ENCODE data around the gene NAA10.

GRCh38 chrX:153970357-153971123, 35.7 kb upstream of the NAA10 start:
- TF ChIP-seq POLR2A (IDR thresholded peaks at IDR 0.05), result no peak
- TF ChIP-seq, protein P1, sequence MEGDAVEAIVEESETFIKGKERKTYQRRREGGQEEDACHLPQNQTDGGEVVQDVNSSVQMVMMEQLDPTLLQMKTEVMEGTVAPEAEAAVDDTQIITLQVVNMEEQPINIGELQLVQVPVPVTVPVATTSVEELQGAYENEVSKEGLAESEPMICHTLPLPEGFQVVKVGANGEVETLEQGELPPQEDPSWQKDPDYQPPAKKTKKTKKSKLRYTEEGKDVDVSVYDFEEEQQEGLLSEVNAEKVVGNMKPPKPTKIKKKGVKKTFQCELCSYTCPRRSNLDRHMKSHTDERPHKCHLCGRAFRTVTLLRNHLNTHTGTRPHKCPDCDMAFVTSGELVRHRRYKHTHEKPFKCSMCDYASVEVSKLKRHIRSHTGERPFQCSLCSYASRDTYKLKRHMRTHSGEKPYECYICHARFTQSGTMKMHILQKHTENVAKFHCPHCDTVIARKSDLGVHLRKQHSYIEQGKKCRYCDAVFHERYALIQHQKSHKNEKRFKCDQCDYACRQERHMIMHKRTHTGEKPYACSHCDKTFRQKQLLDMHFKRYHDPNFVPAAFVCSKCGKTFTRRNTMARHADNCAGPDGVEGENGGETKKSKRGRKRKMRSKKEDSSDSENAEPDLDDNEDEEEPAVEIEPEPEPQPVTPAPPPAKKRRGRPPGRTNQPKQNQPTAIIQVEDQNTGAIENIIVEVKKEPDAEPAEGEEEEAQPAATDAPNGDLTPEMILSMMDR (IDR thresholded peaks at IDR 0.05), result no peak

Measured in heart left ventricle (tissue), 13 donors.